ENCODE data around the gene FADS6. TPM values are rescaled to one million over a fixed set of nuclear protein-coding genes. Genes with fewer than 3 reads are reported as not detected.

Gene FADS6
- polyA plus RNA-seq, 3 donors, result not detected

- intact Hi-C loops (cut with micrococcal nuclease), result loop anchor here (5.0 to 10.0 kb wide), 4 partner anchors 117 to 485 kb away; no protein-coding TSS in a partner anchor
- Histone ChIP-seq H2AFZ (ENCODE audit: insufficient read depth, low read depth, low read length, poor library complexity, severe bottlenecking) (no peak within 1 kb of the TSS), H3K4me3 (replicated peaks in 1 of 3; ENCODE audit: low read depth in 2 of 3, low read length in 3 of 3) (peak within 1 kb of the TSS in 1 of 3 experiments; percentile 40)
Measured at GRCh38 chr17:74859459-74860228, 33.8 kb downstream of the FADS6 start, which contains the start of gene GRIN2C. GRIN2C (minus strand) TSS chr17:74859885; CDS start chr17:74855092, 4,793 bp downstream.

More at GRCh38 chr17:74859459-74860228, 33.8 kb downstream of the FADS6 start, which contains the start of gene GRIN2C:
- Histone ChIP-seq H3K9ac (ENCODE audit: insufficient read depth, low read length, poor library complexity, severe bottlenecking) (no peak within 1 kb of the TSS), H3K79me2 (ENCODE audit: insufficient read depth, low read length) (no peaks in the 10 kb centered on the region), H3K4me2 (replicated peaks; ENCODE audit: extremely low read depth, low read length, poor library complexity, severe bottlenecking) (peak within 1 kb of the TSS; percentile 57), H3K36me3 (replicated peaks in 1 of 2; ENCODE audit: control insufficient read depth in 1 of 2, insufficient read depth in 2 of 2, low read length in 2 of 2) (no peaks in the 10 kb centered on the region), H3K4me1 (ENCODE audit: control insufficient read depth in 1 of 2, insufficient read depth in 2 of 2, low read length in 2 of 2) (peaks cover 23 to 31% of the 10 kb centered on the region in 2 donors), H3K9me3 (replicated peaks in 1 of 2; ENCODE audit: control insufficient read depth in 1 of 2, insufficient read depth in 1 of 2, low read length in 2 of 2) (peaks cover 0 to 10% of the 10 kb centered on the region in 2 donors), H4K20me1 (ENCODE audit: insufficient read depth, low read length) (no peaks in the 10 kb centered on the region), H3K27me3 (ENCODE audit: control insufficient read depth in 2 of 2, insufficient read depth in 2 of 2, low read length in 2 of 2) (peaks cover 38 to 76% of the 10 kb centered on the region in 2 donors), H3K27ac (ENCODE audit: low read depth in 1 of 2, low read length in 2 of 2) (no peak within 1 kb of the TSS)
- WGBS (ENCODE audit: insufficient coverage), result 2% methylated on average over 52 of the region's 72 CpGs
- peak in 2 of 3 donors; percentile 30 to 40 for DNase-seq
- TF ChIP-seq CTCF (IDR thresholded peaks at IDR 0.05), result peak; percentile 78
- Mint-ChIP-seq H3K9me3 (peaks cover 0 to 27% (median 8%) of the 10 kb centered on the region in 7 donors), H3K4me1 (peaks cover 25% of the 10 kb centered on the region), H3K36me3 (peaks cover 9 to 17% of the 10 kb centered on the region in 2 donors), H3K27ac (peak within 1 kb of the TSS in 2 of 7 donors; percentile 37 to 57), H3K27me3 (ENCODE audit: low read depth in 3 of 3) (peaks cover 71 to 86% (median 84%) of the 10 kb centered on the region in 3 donors), H3K4me3 (peak within 1 kb of the TSS; percentile 58 to 84)

Data from CD14-positive monocyte (primary cell).